Stomach (tissue), 9 donors: ENCODE measurements around the gene NXT1. TPM values are rescaled to one million over a fixed set of nuclear protein-coding genes. Genes with fewer than 3 reads are reported as not detected.

Source experiments
- DNase-seq, 2 donors: peaks; one replicate each; pipeline versions ENCODE4 v3.0.0 to v3.0.0-alpha.2; 2013 to 2019
- H3K27ac ChIP-seq, 5 donors: fragments of 200-600 bp in 4 of 5; sonication (generic) in 4 of 5; one replicate each; pipeline ENCODE4 v1.5.1; 2013 to 2019; ENCODE audit warnings: mild to moderate bottlenecking in 1 of 5, moderate library complexity in 1 of 5
- H3K27me3 ChIP-seq, 3 donors: fragments of 200-600 bp; sonication (generic); one replicate each; pipeline ENCODE4 v1.5.1; 2017 to 2019; ENCODE audit warnings: mixed run types in 1 of 3
- H3K36me3 ChIP-seq, 4 donors: fragments of 200-600 bp; sonication (generic); 1 replicate in 3 of 4; 2 replicates in 1 of 4; pipeline ENCODE4 v1.5.1; 2016 to 2019
- H3K4me1 ChIP-seq, 4 donors: fragments of 200-600 bp; sonication (generic); one replicate each; pipeline ENCODE4 v1.5.1; 2016 to 2019
- H3K4me3 ChIP-seq, 4 donors: fragments of 200-600 bp; sonication (generic) in 3 of 4; one replicate each; pipeline ENCODE4 v1.5.1; 2016 to 2019; ENCODE audit warnings: mild to moderate bottlenecking in 1 of 4
- H3K9me3 ChIP-seq, 4 donors: fragments of 200-600 bp; sonication (generic); one replicate each; pipeline ENCODE4 v1.5.1; 2016 to 2019
- EP300 ChIP-seq: sonication (generic); formaldehyde crosslinking; IDR thresholded peaks from one replicate; pipeline ENCODE4 v1.6.1; 2017; ENCODE audit warnings: antibody characterized with exemption
- POLR2A ChIP-seq, 4 donors: fragments of 450-650 bp; IDR thresholded peaks; one replicate each; pipeline ENCODE4 v1.6.1; 2016; ENCODE audit warnings: antibody characterized with exemption in 4 of 4, control low read depth in 2 of 4, mild to moderate bottlenecking in 1 of 4, moderate library complexity in 1 of 4
- POLR2AphosphoS5 ChIP-seq, 3 donors: sonication (generic); formaldehyde crosslinking; IDR thresholded peaks; one replicate each; pipeline ENCODE4 v1.6.1; 2016; ENCODE audit warnings: antibody characterized with exemption in 3 of 3
- WGBS, 5 donors: extraction: QIAGEN DNeasy Blood & Tissue Kit in 3 of 5; methylation state at CpG; one replicate each; pipeline versions ENCODE4 v1.1.5 to v1.1.7; 2013 to 2018; 5-methylcytosine and 5-hydroxymethylcytosine counted together
- intact Hi-C: fragments of 100-400 bp; cut with DNase I; formaldehyde crosslinking; loops from one replicate; pipeline ENCODE4 v1.15.1; 2023; ENCODE audit warnings: low total_unique reads
- polyA plus RNA-seq, 3 donors: library from polyadenylated mRNA; stranded (reverse); fragments of 200-250 nt; gene quantifications; one replicate each; pipeline ENCODE4 v1.2.3, GENCODE V29; 2013
- total RNA-seq, 5 donors: library from RNA; depleted of rRNA; stranded (reverse); fragments of >200 nt; gene quantifications; one replicate each; pipeline versions ENCODE4 v1.1.0 to v1.2.3, GENCODE V29; 2014 to 2016
- TF ChIP-seq, protein P1 (sequence below), 7 experiments: fragments of 450-650 bp in 4 of 7; fragments of 200-600 bp in 3 of 7; sonication (generic) in 3 of 7; IDR thresholded peaks; one replicate each; pipeline ENCODE4 v1.5.1; 2016 to 2019; ENCODE audit warnings: antibody characterized with exemption in 7 of 7, control low read depth in 2 of 7, mild to moderate bottlenecking in 1 of 7
- donor health status: healthy with polysubstance abuse.
- donor health status: Bipolar disorder and iron deficiency.
- donor health status: healthy.

The NXT1 gene
- total and polyA plus RNA-seq, 8 donors = 2.3 to 24.8 (median 13.7) TPM

- H3K4me3 ChIP-seq = no peak overlapping the region
- H3K27ac ChIP-seq = no peak overlapping the region
- H3K27me3 ChIP-seq = no peaks in the 10 kb centered on the region
- no peaks in the 10 kb centered on the region for H3K4me1 ChIP-seq
- H3K36me3 ChIP-seq = peaks cover 24 to 100% (median 97%) of the 10 kb centered on the region in 4 donors
- H3K9me3 ChIP-seq = no peaks in the 10 kb centered on the region
- peak in 1 of 2 donors; percentile 29 for DNase-seq
- TF ChIP-seq POLR2AphosphoS5 (IDR thresholded peaks at IDR 0.05) (no peak), POLR2A (IDR thresholded peaks at IDR 0.05) (no peak), EP300 (no peak)
- TF ChIP-seq, protein P1, sequence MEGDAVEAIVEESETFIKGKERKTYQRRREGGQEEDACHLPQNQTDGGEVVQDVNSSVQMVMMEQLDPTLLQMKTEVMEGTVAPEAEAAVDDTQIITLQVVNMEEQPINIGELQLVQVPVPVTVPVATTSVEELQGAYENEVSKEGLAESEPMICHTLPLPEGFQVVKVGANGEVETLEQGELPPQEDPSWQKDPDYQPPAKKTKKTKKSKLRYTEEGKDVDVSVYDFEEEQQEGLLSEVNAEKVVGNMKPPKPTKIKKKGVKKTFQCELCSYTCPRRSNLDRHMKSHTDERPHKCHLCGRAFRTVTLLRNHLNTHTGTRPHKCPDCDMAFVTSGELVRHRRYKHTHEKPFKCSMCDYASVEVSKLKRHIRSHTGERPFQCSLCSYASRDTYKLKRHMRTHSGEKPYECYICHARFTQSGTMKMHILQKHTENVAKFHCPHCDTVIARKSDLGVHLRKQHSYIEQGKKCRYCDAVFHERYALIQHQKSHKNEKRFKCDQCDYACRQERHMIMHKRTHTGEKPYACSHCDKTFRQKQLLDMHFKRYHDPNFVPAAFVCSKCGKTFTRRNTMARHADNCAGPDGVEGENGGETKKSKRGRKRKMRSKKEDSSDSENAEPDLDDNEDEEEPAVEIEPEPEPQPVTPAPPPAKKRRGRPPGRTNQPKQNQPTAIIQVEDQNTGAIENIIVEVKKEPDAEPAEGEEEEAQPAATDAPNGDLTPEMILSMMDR (IDR thresholded peaks at IDR 0.05) = no peak
- intact Hi-C loops = no loop called here
- WGBS, 5 donors = 76 to 93% (median 89%) methylated on average over 5 of the region's 5 CpGs
Measured at GRCh38 chr20:23374441-23374840, 23.9 kb downstream of the NXT1 start.

- no peak for TF ChIP-seq POLR2A (IDR thresholded peaks at IDR 0.05)
- TF ChIP-seq EP300 = no peak
- TF ChIP-seq, protein P1 (IDR thresholded peaks at IDR 0.05) = no peak
- TF ChIP-seq POLR2AphosphoS5 (IDR thresholded peaks at IDR 0.05) = no peak
- Histone ChIP-seq H3K27ac (no peak overlapping the region), H3K27me3 (no peaks in the 10 kb centered on the region), H3K4me1 (no peaks in the 10 kb centered on the region), H3K9me3 (no peaks in the 10 kb centered on the region), H3K4me3 (no peak overlapping the region), H3K36me3 (peaks cover 10 to 99% (median 95%) of the 10 kb centered on the region in 4 donors)
- 87 to 92% (median 91%) methylated on average over 5 of the region's 5 CpGs for WGBS, 5 donors
- DNase-seq = no peak
- intact Hi-C loops = no loop called here
Measured at GRCh38 chr20:23375827-23376226, 25.2 kb downstream of the NXT1 start.

DNA sequence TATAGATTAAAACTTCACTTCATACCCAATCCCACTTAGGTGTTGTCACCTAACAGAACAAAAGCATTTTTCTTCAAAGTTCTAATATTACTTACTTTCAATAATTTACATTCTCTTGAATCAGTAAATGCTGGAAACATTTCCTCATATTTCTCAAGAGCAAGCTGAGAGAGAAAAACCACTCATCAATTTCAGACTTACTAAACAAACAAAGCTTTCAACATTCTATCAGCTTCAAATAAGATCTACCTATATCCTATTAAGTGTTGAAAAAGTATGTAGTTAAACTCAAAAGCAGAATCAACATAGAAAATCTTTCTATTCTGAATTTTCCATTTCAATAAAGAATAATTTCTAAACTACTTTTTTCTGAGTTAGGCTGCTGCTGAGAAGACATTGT lies 29.2 kb downstream of the NXT1 start:
- Histone ChIP-seq H3K9me3 (no peaks in the 10 kb centered on the region), H3K36me3 (peaks cover 0 to 78% (median 66%) of the 10 kb centered on the region in 4 donors), H3K27me3 (no peaks in the 10 kb centered on the region), H3K27ac (no peak overlapping the region), H3K4me3 (no peak overlapping the region), H3K4me1 (no peaks in the 10 kb centered on the region)
- no peak for TF ChIP-seq EP300
- no peak for TF ChIP-seq POLR2AphosphoS5 (IDR thresholded peaks at IDR 0.05)
- TF ChIP-seq, protein P1 (IDR thresholded peaks at IDR 0.05) = no peak
- no peak for TF ChIP-seq POLR2A (IDR thresholded peaks at IDR 0.05)
- DNase-seq = no peak
- intact Hi-C loops = no loop called here

- Histone ChIP-seq H3K36me3 (peaks cover 0 to 63% (median 49%) of the 10 kb centered on the region in 4 donors), H3K27ac (no peak overlapping the region), H3K9me3 (no peaks in the 10 kb centered on the region), H3K27me3 (no peaks in the 10 kb centered on the region), H3K4me1 (no peaks in the 10 kb centered on the region), H3K4me3 (no peak overlapping the region)
- intact Hi-C loops = no loop called here
- no peak for DNase-seq
- no peak for TF ChIP-seq POLR2AphosphoS5 (IDR thresholded peaks at IDR 0.05)
- no peak for TF ChIP-seq EP300
- TF ChIP-seq, protein P1 (IDR thresholded peaks at IDR 0.05) = no peak
- TF ChIP-seq POLR2A (IDR thresholded peaks at IDR 0.05) = no peak
Measured at GRCh38 chr20:23381876-23382275, 31.3 kb downstream of the NXT1 start.
